Activated naive CD8-positive, alpha-beta T cell treated with anti-CD3 and anti-CD28 coated beads, Interleukin-2, amount 50 U/mL, for 24 hours (primary cell): ENCODE data around the gene FAM72B.
"Not testable (repeated sequence)": the region's sequence is repeated elsewhere in the genome, so short reads cannot be mapped to it uniquely, and the experiment has no call there.

Experiments used
- ATAC-seq: fragments of 150-1000 bp; cut with Tn5 transposase; one replicate; pipeline ENCODE4 v1.10.0; 2021
- DNase-seq: peaks from one replicate; pipeline ENCODE4 v3.0.0; 2021
- H3K27ac Mint-ChIP-seq: one replicate; pipeline ENCODE4 v1.8.0; 2021; ENCODE audit warnings: mild to moderate bottlenecking, mixed read lengths
- H3K27me3 Mint-ChIP-seq: one replicate; pipeline ENCODE4 v1.8.0; 2021; ENCODE audit warnings: mixed read lengths
- H3K36me3 Mint-ChIP-seq: one replicate; pipeline ENCODE4 v1.8.0; 2021; ENCODE audit warnings: low read depth, mixed read lengths
- H3K4me1 Mint-ChIP-seq: one replicate; pipeline ENCODE4 v1.8.0; 2021; ENCODE audit warnings: mixed read lengths
- H3K4me3 Mint-ChIP-seq: one replicate; pipeline ENCODE4 v1.8.0; 2021; ENCODE audit warnings: mild to moderate bottlenecking, moderate library complexity, mixed read lengths
- H3K9me3 Mint-ChIP-seq: one replicate; pipeline ENCODE4 v1.8.0; 2021; ENCODE audit warnings: mixed read lengths

Gene FAM72B

DNA sequence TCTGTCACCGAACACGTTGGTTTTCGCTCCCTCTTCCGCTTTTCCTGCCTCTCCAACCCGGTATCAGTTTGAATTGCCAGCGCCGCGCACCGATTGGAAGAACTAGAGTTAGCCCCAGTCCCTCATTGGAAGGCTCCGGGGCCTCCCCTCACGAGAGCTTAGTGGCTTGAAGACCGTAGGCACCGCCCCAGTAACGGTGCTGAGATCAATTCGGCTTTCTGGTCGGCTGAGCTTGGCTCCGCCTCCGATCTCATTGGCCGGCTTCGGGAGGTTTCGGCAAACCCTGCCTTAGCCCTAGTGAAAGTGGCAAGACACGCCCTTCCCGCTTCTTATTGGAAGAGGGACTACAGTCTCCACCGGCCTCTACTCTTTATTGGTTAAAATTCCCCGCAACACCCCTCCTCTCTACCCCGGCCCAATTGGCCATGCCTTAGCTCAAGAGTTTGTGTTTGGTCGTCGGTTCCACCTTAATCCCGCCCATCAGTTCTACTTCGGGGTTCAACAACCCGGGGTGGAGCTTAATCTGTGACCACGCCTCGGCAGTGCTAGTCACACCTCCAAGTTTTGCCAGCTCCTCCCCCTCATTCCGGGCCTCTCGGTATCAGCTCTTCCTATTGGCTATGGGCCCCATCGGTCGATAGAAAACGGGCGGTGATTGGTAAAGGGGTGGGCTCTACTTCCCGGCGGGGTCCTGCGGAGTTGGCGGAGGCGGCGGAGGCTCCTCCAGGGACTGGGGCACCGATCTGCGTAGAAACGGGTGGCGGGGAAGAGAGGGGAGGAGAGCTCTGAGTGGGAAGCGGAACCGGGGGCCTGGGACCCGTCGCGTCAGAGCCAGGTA lies at the start of gene FAM72B, which contains the start of gene SRGAP2C:
TSS of gene FAM72B (minus strand) at position 51 of the 838 bp plus-strand sequence. CDS start 851 bp downstream, outside the sequence.
TSS of gene SRGAP2C (plus strand) at position 686 of the 838 bp plus-strand sequence. CDS start 2,472 bp downstream, outside the sequence.
- H3K36me3 Mint-ChIP-seq, H3K9me3 Mint-ChIP-seq, H3K27me3 Mint-ChIP-seq, H3K4me1 Mint-ChIP-seq: not testable (repeated sequence)
- DNase-seq (peak; percentile 81), ATAC-seq (peak; percentile 92)
- Mint-ChIP-seq H3K4me3 (peak within 1 kb of the TSS; percentile 87), H3K27ac (peak within 1 kb of the TSS; percentile 87)

GRCh38 chr1:121232445-121233125 lies 48.4 kb upstream of the FAM72B start:
- not testable (repeated sequence) for H3K4me3 Mint-ChIP-seq, H3K36me3 Mint-ChIP-seq, DNase-seq, H3K27ac Mint-ChIP-seq, H3K4me1 Mint-ChIP-seq, H3K27me3 Mint-ChIP-seq, H3K9me3 Mint-ChIP-seq
- ATAC-seq: peak; percentile 88

DNA sequence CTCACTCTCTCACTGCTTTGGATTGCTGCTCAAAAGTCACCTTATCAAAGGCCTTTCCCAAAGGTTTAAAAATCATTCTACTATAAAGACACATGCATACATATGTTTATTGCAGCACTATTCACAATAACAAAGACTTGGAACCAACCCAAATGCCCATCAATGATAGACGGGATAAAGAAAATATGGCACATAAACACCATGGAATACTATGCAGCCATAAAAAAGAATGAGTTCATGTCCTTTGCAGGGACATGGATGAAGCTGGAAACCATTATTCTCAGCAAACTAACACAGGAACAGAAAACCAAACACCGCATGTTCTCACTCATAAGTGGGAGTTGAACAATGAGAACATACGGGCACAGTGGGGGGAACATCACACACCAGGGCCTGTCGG lies 46.5 kb upstream of the FAM72B start:
- H3K4me1 Mint-ChIP-seq, H3K4me3 Mint-ChIP-seq, H3K27me3 Mint-ChIP-seq, ATAC-seq, DNase-seq, H3K9me3 Mint-ChIP-seq, H3K27ac Mint-ChIP-seq, H3K36me3 Mint-ChIP-seq: not testable (repeated sequence)

DNA sequence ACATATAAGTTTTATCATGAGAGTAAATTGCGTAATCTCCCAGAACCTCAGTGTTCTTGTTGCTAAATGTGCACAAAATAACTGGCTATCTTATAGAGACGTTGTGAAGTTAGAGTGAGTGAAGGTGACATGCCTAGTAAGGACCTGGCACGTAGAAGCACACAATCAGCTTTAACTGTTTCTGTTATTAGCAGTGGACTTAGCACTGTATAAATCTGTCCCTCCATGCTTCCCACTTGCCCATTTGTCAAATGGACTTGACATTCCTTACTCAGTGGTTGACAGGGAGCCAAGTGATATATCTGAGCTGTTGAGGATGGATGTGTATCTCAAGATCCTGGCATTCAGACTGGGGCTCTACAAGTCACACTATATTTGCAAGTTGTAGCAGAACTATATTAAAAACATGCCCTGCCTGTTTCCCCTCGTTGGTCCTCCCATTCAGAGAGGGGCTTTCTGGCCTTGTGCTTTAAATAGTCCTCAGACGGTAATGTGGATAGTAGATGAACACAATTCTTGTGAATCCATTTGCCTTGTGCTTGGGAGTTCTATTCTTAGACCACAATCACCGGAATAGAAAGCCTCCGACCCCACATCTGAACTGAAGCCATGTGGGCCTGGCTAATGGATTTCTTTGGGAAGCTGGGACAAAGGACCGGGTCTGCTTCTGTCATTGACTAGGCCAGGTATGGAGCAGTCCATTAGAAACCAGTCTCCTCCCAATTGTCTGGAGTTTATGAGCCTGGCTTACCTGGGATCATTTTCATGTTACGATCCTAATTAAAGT lies 43.6 kb upstream of the FAM72B start:
- H3K9me3 Mint-ChIP-seq, H3K27me3 Mint-ChIP-seq, ATAC-seq, H3K36me3 Mint-ChIP-seq, DNase-seq, H3K4me3 Mint-ChIP-seq, H3K27ac Mint-ChIP-seq, H3K4me1 Mint-ChIP-seq: not testable (repeated sequence)

GRCh38 chr1:121226925-121227324 lies 42.8 kb upstream of the FAM72B start:
- not testable (repeated sequence) for H3K27me3 Mint-ChIP-seq, DNase-seq, H3K9me3 Mint-ChIP-seq, H3K27ac Mint-ChIP-seq, ATAC-seq, H3K4me1 Mint-ChIP-seq, H3K36me3 Mint-ChIP-seq, H3K4me3 Mint-ChIP-seq

DNA sequence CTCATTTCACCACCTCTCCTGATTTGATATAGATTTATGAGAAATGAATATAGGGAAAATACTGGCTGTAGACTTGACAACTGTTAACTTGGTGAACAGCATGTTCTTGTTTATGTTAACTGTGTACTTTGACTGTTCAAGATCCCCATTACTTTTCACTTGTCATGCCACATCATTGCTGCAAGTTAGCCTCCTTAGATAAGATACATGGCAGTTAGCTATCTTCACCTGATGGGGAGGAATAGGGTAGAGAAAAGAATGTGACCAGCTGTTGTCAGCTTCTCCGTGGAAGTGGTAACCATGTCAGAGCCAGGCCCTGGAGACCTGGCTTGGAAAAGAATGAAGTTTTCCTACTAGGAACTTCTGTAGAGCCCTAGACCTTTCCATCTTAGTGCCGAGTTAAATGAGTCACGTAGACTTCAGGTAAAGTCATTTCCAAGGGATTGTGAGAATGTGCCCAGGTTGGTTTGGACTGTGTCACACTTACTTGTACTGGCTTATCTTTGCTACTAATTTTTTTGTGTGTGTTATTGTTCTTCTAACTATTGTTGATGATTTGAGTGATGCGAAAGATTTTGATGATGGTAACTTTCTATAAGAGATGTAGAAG lies 42.3 kb upstream of the FAM72B start:
- not testable (repeated sequence) for H3K4me1 Mint-ChIP-seq, ATAC-seq, H3K36me3 Mint-ChIP-seq, H3K4me3 Mint-ChIP-seq, H3K9me3 Mint-ChIP-seq, H3K27me3 Mint-ChIP-seq, DNase-seq, H3K27ac Mint-ChIP-seq

- not testable (repeated sequence) for H3K27ac Mint-ChIP-seq, H3K27me3 Mint-ChIP-seq, H3K36me3 Mint-ChIP-seq, H3K4me3 Mint-ChIP-seq, H3K9me3 Mint-ChIP-seq, DNase-seq, H3K4me1 Mint-ChIP-seq
- ATAC-seq: peak; percentile 85
Observed at GRCh38 chr1:121224714-121225113, 40.6 kb upstream of the FAM72B start.

DNA sequence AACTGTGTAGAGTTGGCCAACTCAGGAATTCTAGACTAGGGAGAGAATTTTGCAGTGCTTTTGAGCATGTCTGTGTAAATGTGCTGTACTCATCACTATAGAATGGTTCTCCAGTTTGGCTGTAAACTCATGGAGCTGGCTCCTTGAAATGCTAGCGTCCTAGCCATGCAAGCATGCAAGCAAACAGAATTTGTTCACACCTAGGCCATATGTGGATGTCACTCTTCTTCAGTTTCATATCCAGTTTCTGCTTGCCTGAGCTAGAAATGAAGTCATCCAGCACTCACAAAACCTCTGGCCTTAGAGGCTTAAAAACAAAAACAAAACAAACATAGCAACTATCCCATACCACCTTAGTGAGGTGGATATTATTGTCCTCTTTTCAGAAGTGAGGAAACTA lies 37.6 kb upstream of the FAM72B start:
- H3K27ac Mint-ChIP-seq, H3K4me1 Mint-ChIP-seq: not testable (repeated sequence)
- peak; percentile 21 for ATAC-seq

GRCh38 chr1:121216676-121217075 lies 32.5 kb upstream of the FAM72B start:
- not testable (repeated sequence) for H3K36me3 Mint-ChIP-seq

More for the DNA sequence above, 37.6 kb upstream of the FAM72B start:
- not testable (repeated sequence) for H3K9me3 Mint-ChIP-seq, H3K4me3 Mint-ChIP-seq, DNase-seq, H3K36me3 Mint-ChIP-seq, H3K27me3 Mint-ChIP-seq

DNA sequence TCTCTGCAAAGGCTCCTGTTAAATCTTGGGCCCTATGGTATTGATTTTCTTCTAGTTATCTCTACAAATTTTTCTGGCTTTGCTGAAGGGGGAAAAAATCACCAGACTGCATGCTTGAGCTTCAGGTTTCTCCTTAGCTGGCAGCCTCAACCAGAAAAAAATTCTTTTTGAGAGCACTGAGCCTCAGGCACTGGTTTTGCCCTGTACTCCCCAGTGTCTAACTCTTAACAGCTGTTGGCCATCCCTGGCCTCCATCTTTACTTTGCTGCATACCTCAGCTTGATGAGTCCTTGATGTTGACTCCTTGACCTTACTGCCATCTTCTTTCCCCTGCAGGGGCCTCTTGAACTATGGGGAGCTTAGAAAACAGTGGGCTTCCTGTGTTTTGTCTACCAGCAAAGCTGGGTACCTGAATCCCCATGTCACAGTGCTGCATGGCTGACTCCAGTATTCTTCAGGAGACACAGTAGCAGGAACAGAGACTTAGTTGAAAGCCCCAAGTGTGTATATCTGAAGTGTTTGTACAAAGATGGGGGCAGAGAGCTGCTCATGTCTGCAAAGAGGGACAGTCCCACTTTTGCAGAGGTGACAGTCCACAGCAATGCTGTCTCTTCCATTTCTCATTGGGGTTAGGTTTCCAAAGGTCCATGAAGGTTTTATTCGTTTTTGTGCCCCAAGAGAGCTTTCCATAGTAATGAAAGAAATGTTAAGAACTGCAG lies 31.7 kb upstream of the FAM72B start:
- not testable (repeated sequence) for H3K9me3 Mint-ChIP-seq, H3K27me3 Mint-ChIP-seq, H3K27ac Mint-ChIP-seq, DNase-seq, H3K4me1 Mint-ChIP-seq, H3K36me3 Mint-ChIP-seq, H3K4me3 Mint-ChIP-seq
- peak; percentile 28 for ATAC-seq

More at GRCh38 chr1:121216676-121217075, 32.5 kb upstream of the FAM72B start:
- H3K27me3 Mint-ChIP-seq, H3K4me1 Mint-ChIP-seq, DNase-seq, H3K4me3 Mint-ChIP-seq, H3K27ac Mint-ChIP-seq, H3K9me3 Mint-ChIP-seq, ATAC-seq: not testable (repeated sequence)

GRCh38 chr1:121214544-121215156 lies 30.5 kb upstream of the FAM72B start:
- H3K27ac Mint-ChIP-seq, H3K9me3 Mint-ChIP-seq, H3K4me1 Mint-ChIP-seq, H3K27me3 Mint-ChIP-seq, H3K4me3 Mint-ChIP-seq, ATAC-seq, DNase-seq, H3K36me3 Mint-ChIP-seq: not testable (repeated sequence)

GRCh38 chr1:121213491-121213890 lies 29.4 kb upstream of the FAM72B start:
- H3K9me3 Mint-ChIP-seq, H3K4me3 Mint-ChIP-seq, H3K4me1 Mint-ChIP-seq, ATAC-seq, DNase-seq, H3K27ac Mint-ChIP-seq, H3K27me3 Mint-ChIP-seq, H3K36me3 Mint-ChIP-seq: not testable (repeated sequence)

DNA sequence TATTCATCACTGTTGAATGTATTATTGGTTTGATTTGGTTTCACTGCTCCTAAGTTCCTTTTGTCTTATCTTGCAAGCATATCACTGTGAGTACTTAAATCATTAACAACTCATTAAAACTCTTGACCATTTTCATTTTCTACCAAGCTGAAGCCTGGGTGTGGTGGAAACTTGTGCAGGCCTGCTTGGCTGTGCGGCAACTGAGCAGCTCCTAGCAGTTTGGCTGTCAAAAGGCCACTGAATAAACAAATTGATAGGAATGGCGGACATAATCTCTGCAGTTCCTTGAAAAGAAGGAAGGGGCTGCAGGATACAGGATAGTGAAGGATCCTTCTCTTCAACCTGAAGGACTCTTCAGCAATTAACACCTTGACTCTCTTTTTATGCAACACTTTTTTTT lies 26.6 kb upstream of the FAM72B start:
- ATAC-seq, H3K27ac Mint-ChIP-seq, H3K36me3 Mint-ChIP-seq, DNase-seq, H3K4me1 Mint-ChIP-seq, H3K4me3 Mint-ChIP-seq, H3K9me3 Mint-ChIP-seq, H3K27me3 Mint-ChIP-seq: not testable (repeated sequence)
